Adrenal gland (tissue), 12 donors: ENCODE measurements around the gene POFUT1. TPM values are rescaled to one million over a fixed set of nuclear protein-coding genes. Genes with fewer than 3 reads are reported as not detected.
A peak's percentile ranks its signal among the peaks of the same experiment; 100 is the strongest.
"Not testable (repeated sequence)": the region's sequence is repeated elsewhere in the genome, so short reads cannot be mapped to it uniquely, and the experiment has no call there.

Experiments used
- DNase-seq, 7 donors: peaks; one replicate each; pipeline ENCODE4 v3.0.0-alpha.2; 2019 to 2020
- H3K27ac ChIP-seq, 5 donors: fragments of 200-600 bp; sonication (generic) in 4 of 5; 1 replicate in 3 of 5; 2 replicates in 2 of 5; pipeline versions ENCODE4 v1.5.1 to v1.8.0; 2016 to 2020; ENCODE audit warnings: mild to moderate bottlenecking in 1 of 5
- H3K27me3 ChIP-seq: fragments of 200-600 bp; 2 replicates; pipeline ENCODE4 v1.8.0; 2021
- H3K36me3 ChIP-seq, 2 donors: fragments of 200-600 bp; replicated peaks in 1 of 2; 1 replicate in 1 of 2; 2 replicates in 1 of 2; pipeline versions ENCODE4 v1.5.1 to v1.8.0; 2018 to 2022
- H3K4me1 ChIP-seq, 2 donors: fragments of 200-600 bp; replicated peaks in 1 of 2; 1 replicate in 1 of 2; 2 replicates in 1 of 2; pipeline versions ENCODE4 v1.5.1 to v1.8.0; 2018 to 2021
- H3K4me3 ChIP-seq, 4 donors: fragments of 200-600 bp; sonication (generic) in 3 of 4; one replicate each; pipeline ENCODE4 v1.5.1; 2016 to 2018
- H3K9me3 ChIP-seq, 3 donors: fragments of 200-600 bp; sonication (generic) in 1 of 3; replicated peaks in 1 of 3; 1 replicate in 2 of 3; 2 replicates in 1 of 3; pipeline versions ENCODE4 v1.5.1 to v1.8.0; 2016 to 2021
- POLR2A ChIP-seq, 2 donors: fragments of 450-650 bp; IDR thresholded peaks; one replicate each; pipeline ENCODE4 v1.6.1; 2017; ENCODE audit warnings: antibody characterized with exemption in 2 of 2, mild to moderate bottlenecking in 2 of 2, moderate library complexity in 1 of 2
- WGBS, 4 donors: extraction: QIAGEN DNeasy Blood & Tissue Kit in 2 of 4; methylation state at CpG; one replicate each; pipeline versions ENCODE4 v1.1.5 to v1.1.7; 2013 to 2017; 5-methylcytosine and 5-hydroxymethylcytosine counted together
- intact Hi-C, 2 donors: fragments of 100-400 bp; cut with DNase I; formaldehyde crosslinking; loops; one replicate each; pipeline versions ENCODE4 v1.14.1 to v1.15.0; 2022 to 2023
- polyA plus RNA-seq, 3 donors: library from polyadenylated mRNA; stranded (reverse); fragments of 200-250 nt in 2 of 3; fragments of 350-450 nt in 1 of 3; fragmentation: Illumina TruSeq in 1 of 3; extraction: RNeasy Lipid Tissue Mini Kit (QIAGEN cat#74804) in 1 of 3; gene quantifications; one replicate each; pipeline ENCODE4 v1.2.3, GENCODE V29; 2013 to 2014
- total RNA-seq, 9 donors: library from RNA; depleted of rRNA in 4 of 9; stranded (reverse); fragments of >200 nt in 4 of 9; fragments of 120-200 nt in 1 of 9; fragmentation: NEBNext Ultra II Directional in 1 of 9; extraction: Animal tissue kit (Norgen Biotek cat#: 25700) in 1 of 9; gene quantifications; one replicate each; pipeline versions ENCODE4 v1.1.0 to v1.2.4, GENCODE V29; 2013 to 2023
- TF ChIP-seq, protein P1 (sequence below), 6 experiments: fragments of 450-650 bp in 4 of 6; fragments of 200-600 bp in 2 of 6; sonication (generic) in 1 of 6; IDR thresholded peaks; 1 replicate in 5 of 6; 2 replicates in 1 of 6; pipeline versions ENCODE4 v1.5.1 to v1.8.0; 2016 to 2021; ENCODE audit warnings: antibody characterized with exemption in 6 of 6, mild to moderate bottlenecking in 2 of 6, moderate library complexity in 1 of 6
- donor health status: healthy with polysubstance abuse.
- donor health status: Bipolar disorder and iron deficiency.
- donor health status: DM: yes; HTN: yes; CAD: no.
- donor health status: DM: no; HTN: no; CAD: no.
- donor health status: DM: no; HTN: no; CAD: no.
- donor health status: DM: yes; HTN: yes; CAD: no.

Gene POFUT1
- total and polyA plus RNA-seq, 12 donors: 8.5 to 45.5 (median 27.7) TPM

DNA sequence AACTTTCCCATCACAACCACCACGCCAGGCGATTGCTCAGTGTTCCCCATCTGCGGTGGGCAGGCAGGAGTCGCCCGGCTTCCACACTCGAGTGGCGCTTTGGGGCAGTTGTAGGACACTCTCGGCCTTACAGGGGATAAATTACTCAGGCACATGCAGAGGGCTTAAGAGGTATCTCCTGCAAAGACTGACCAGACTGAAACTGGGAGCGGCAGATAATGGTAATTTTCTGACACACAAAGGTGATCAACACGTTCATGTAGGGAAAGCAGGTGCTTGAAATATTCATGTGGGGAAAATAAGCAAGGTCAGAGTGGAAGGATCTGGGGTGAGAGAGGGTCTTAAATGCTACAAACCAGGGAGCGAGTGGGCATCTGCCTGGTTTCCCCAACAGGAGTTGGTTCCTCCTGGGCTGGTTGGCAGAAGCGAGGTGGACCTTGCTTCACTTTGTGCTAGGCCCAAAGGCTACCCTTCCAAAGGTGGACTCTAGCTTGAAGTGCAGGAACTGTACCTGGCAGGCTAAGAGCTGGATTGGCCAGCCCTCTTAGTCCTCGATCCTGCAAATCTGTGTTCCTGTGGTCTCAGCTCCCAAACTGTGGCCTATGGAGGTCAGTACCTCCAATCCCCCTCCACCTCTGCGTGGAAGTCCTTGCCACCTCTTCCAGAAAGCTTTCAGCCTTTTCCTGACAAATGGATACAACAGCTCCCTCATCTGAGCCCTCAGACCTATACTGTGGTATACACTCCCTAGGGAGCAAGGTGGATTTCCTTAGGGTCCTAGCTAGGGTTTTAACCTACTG, 16.9 kb upstream of the POFUT1 start:
- TF ChIP-seq POLR2A (IDR thresholded peaks at IDR 0.05): no peak
- TF ChIP-seq, protein P1, sequence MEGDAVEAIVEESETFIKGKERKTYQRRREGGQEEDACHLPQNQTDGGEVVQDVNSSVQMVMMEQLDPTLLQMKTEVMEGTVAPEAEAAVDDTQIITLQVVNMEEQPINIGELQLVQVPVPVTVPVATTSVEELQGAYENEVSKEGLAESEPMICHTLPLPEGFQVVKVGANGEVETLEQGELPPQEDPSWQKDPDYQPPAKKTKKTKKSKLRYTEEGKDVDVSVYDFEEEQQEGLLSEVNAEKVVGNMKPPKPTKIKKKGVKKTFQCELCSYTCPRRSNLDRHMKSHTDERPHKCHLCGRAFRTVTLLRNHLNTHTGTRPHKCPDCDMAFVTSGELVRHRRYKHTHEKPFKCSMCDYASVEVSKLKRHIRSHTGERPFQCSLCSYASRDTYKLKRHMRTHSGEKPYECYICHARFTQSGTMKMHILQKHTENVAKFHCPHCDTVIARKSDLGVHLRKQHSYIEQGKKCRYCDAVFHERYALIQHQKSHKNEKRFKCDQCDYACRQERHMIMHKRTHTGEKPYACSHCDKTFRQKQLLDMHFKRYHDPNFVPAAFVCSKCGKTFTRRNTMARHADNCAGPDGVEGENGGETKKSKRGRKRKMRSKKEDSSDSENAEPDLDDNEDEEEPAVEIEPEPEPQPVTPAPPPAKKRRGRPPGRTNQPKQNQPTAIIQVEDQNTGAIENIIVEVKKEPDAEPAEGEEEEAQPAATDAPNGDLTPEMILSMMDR (IDR thresholded peaks at IDR 0.05): no peak
- H3K4me1 ChIP-seq: peaks cover 0 to 28% of the 10 kb centered on the region in 2 donors
- peak in 2 of 7 donors; percentile 7 to 44 for DNase-seq
- 42 to 53% (median 48%) methylated on average over 11 to 14 of the region's 14 CpGs for WGBS, 4 donors
- no peaks in the 10 kb centered on the region for H3K9me3 ChIP-seq
- H3K27me3 ChIP-seq: no peaks in the 10 kb centered on the region
- peak overlapping the region in 4 of 5 donors; percentile 20 to 83 (median 68) for H3K27ac ChIP-seq
- intact Hi-C loops: no loop called here
- H3K4me3 ChIP-seq: peak overlapping the region in 3 of 4 donors; percentile 1 to 89 (median 46)
- peaks cover 0 to 9% of the 10 kb centered on the region in 2 donors for H3K36me3 ChIP-seq

DNA sequence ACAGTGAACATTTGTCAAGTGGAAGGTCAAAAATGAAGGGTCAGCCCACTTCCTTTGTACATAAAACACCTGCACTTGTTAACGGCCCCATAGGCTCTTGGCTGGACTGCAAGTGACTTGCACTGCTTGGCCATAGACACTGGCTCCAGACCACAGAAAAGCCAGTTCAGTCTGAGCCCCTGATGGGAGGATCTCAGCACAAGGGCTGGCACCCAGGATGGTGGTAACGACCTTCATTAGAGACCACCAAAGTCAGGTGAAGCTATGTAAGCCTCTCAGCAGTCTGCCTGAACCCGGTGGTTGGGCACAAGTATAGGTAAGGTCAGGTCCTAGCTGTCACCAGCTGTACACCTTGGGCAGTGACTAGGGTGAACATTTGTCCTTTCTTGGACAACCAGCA, 16.3 kb upstream of the POFUT1 start:
- 78 to 100% (median 87%) methylated on average over 2 to 3 of the region's 3 CpGs for WGBS, 4 donors
- Histone ChIP-seq H3K27ac (peak overlapping the region in 1 of 5 donors; percentile 83), H3K9me3 (no peaks in the 10 kb centered on the region), H3K36me3 (peaks cover 0 to 15% of the 10 kb centered on the region in 2 donors), H3K27me3 (no peaks in the 10 kb centered on the region), H3K4me1 (peaks cover 0 to 28% of the 10 kb centered on the region in 2 donors), H3K4me3 (no peak overlapping the region)
- peak in 2 of 7 donors; percentile 12 to 47 for DNase-seq
- intact Hi-C loops: no loop called here
- TF ChIP-seq, protein P1 (IDR thresholded peaks at IDR 0.05): no peak
- no peak for TF ChIP-seq POLR2A (IDR thresholded peaks at IDR 0.05)

DNA sequence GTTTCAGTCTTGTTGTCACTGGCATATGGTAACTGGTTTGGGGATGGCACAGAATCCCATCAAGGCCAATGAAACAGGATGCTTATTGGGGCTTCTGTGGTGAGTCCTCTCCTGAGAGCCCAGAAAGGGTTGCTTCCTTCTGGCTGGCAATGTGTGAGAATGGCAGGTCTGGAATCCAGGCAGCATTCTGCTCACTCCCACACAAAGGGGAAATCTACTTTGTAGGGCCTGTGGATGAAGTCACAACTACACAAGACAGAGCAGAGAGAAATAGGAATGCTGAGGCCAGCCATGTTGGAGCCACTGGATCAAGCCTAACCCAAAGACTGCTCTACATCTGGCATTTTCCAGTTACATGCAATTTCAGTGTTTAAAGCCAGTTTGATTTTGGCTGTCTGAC, 15.8 kb upstream of the POFUT1 start:
- Histone ChIP-seq H3K4me3 (no peak overlapping the region), H3K36me3 (peaks cover 0 to 19% of the 10 kb centered on the region in 2 donors), H3K9me3 (no peaks in the 10 kb centered on the region), H3K27ac (no peak overlapping the region), H3K27me3 (no peaks in the 10 kb centered on the region), H3K4me1 (peaks cover 0 to 28% of the 10 kb centered on the region in 2 donors)
- TF ChIP-seq, protein P1 (IDR thresholded peaks at IDR 0.05): no peak
- no peak for TF ChIP-seq POLR2A (IDR thresholded peaks at IDR 0.05)
- intact Hi-C loops: no loop called here
- DNase-seq: peak in 2 of 7 donors; percentile 3 to 39

DNA sequence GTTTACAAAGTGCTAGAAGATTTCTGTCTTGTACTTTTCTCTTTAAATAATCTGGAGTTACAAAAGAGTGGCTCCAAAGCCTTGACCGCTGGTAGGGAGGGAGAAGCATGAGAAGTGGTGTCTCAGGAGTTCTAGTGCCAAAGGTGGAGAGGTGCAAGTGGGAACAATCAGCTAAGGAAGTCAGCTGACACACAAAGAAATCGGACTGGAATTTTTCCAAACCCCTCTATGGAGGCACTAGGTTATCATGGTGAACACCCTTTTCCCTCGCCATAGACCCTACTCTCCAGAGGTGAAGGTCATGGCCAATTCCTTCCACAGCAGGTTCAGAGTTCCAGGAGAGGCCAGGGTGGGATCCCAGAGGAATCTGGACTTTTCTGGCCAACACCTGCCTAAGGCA, 15.0 kb upstream of the POFUT1 start:
- Histone ChIP-seq H3K27me3 (no peaks in the 10 kb centered on the region), H3K4me1 (peaks cover 0 to 28% of the 10 kb centered on the region in 2 donors), H3K4me3 (no peak overlapping the region), H3K9me3 (no peaks in the 10 kb centered on the region), H3K36me3 (peaks cover 0 to 28% of the 10 kb centered on the region in 2 donors), H3K27ac (no peak overlapping the region)
- intact Hi-C loops: no loop called here
- WGBS, 4 donors: 40 to 58% (median 48%) methylated on average over 3 of the region's 3 CpGs
- peak in 2 of 7 donors; percentile 19 to 48 for DNase-seq
- no peak for TF ChIP-seq POLR2A (IDR thresholded peaks at IDR 0.05)
- TF ChIP-seq, protein P1 (IDR thresholded peaks at IDR 0.05): no peak

DNA sequence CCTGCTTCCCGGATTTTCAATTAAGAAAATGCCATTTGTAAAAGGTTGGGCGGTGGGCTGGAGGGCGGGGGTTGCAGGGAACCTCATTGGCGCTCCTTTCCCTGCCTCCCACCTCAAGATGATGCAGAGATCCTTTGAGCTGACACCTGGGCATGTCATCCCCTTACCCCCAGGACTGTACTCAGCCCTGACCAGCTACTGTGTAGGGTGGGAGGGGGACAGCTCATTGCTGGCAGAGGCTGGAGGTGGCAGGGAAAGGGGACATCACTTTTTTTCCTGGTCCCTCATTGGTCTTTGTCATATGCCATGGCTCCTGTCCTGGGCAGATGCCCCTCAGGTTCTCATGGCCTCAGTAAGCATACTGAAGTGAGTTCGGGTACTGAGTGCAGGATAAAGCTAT, 14.3 kb upstream of the POFUT1 start:
- H3K27ac ChIP-seq, H3K27me3 ChIP-seq, intact Hi-C loops, H3K4me3 ChIP-seq, H3K9me3 ChIP-seq: not testable (repeated sequence)
- H3K4me1 ChIP-seq: peaks cover 0 to 28% of the 10 kb centered on the region in 2 donors
- 90 to 97% (median 91%) methylated on average over 5 of the region's 5 CpGs for WGBS, 4 donors
- peaks cover 0 to 32% of the 10 kb centered on the region in 2 donors for H3K36me3 ChIP-seq
- DNase-seq: peak in 2 of 7 donors; percentile 5 to 28
